ENCODE results near the gene WWC2.

The WWC2 gene

GRCh38 chr4:183342541-183343533, 243.8 kb downstream of the WWC2 start:
- Histone ChIP-seq H3K4me3 (ENCODE audit: low read depth in 1 of 2, low read length in 1 of 2) (no peak overlapping the region), H3K36me3 (no peaks in the 10 kb centered on the region), H3K27ac (no peak overlapping the region), H3K27me3 (peaks cover 29% of the 10 kb centered on the region), H3K4me1 (ENCODE audit: control insufficient read depth in 1 of 2, insufficient read depth in 1 of 2, low read depth in 1 of 2, low read length in 1 of 2) (no peaks in the 10 kb centered on the region), H3K9me3 (no peaks in the 10 kb centered on the region)
- no peak for TF ChIP-seq CTCF (IDR thresholded peaks at IDR 0.05)

- Histone ChIP-seq H3K9me3 (no peaks in the 10 kb centered on the region), H3K36me3 (no peaks in the 10 kb centered on the region), H3K4me3 (ENCODE audit: low read depth in 1 of 2, low read length in 1 of 2) (no peak overlapping the region), H3K4me1 (ENCODE audit: control insufficient read depth in 1 of 2, insufficient read depth in 1 of 2, low read depth in 1 of 2, low read length in 1 of 2) (no peaks in the 10 kb centered on the region), H3K27me3 (peaks cover 29% of the 10 kb centered on the region), H3K27ac (no peak overlapping the region)
- no peak for TF ChIP-seq CTCF (IDR thresholded peaks at IDR 0.05)
These were observed 244.7 kb downstream of the WWC2 start for GRCh38 chr4:183343730-183344129.

- TF ChIP-seq CTCF (IDR thresholded peaks at IDR 0.05), result no peak
- Histone ChIP-seq H3K27ac (no peak overlapping the region), H3K9me3 (no peaks in the 10 kb centered on the region), H3K4me3 (ENCODE audit: low read depth in 1 of 2, low read length in 1 of 2) (no peak overlapping the region), H3K36me3 (no peaks in the 10 kb centered on the region), H3K27me3 (peaks cover 29% of the 10 kb centered on the region), H3K4me1 (ENCODE audit: control insufficient read depth in 1 of 2, insufficient read depth in 1 of 2, low read depth in 1 of 2, low read length in 1 of 2) (no peaks in the 10 kb centered on the region)
These were observed 245.6 kb downstream of the WWC2 start for GRCh38 chr4:183344523-183345255.

GRCh38 chr4:183345261-183345660, 246.2 kb downstream of the WWC2 start:
- no peaks in the 10 kb centered on the region for H3K4me1 ChIP-seq (ENCODE audit: control insufficient read depth in 1 of 2, insufficient read depth in 1 of 2, low read depth in 1 of 2, low read length in 1 of 2)
- no peak for TF ChIP-seq CTCF (IDR thresholded peaks at IDR 0.05)
- no peak overlapping the region for H3K4me3 ChIP-seq (ENCODE audit: low read depth in 1 of 2, low read length in 1 of 2)
- H3K27ac ChIP-seq, result no peak overlapping the region
- H3K9me3 ChIP-seq, result no peaks in the 10 kb centered on the region
- H3K27me3 ChIP-seq, result peaks cover 29% of the 10 kb centered on the region
- H3K36me3 ChIP-seq, result no peaks in the 10 kb centered on the region

- Histone ChIP-seq H3K27ac (no peak overlapping the region), H3K36me3 (no peaks in the 10 kb centered on the region), H3K9me3 (no peaks in the 10 kb centered on the region), H3K27me3 (peaks cover 20% of the 10 kb centered on the region), H3K4me3 (ENCODE audit: low read depth in 1 of 2, low read length in 1 of 2) (no peak overlapping the region), H3K4me1 (ENCODE audit: control insufficient read depth in 1 of 2, insufficient read depth in 1 of 2, low read depth in 1 of 2, low read length in 1 of 2) (no peaks in the 10 kb centered on the region)
- no peak for TF ChIP-seq CTCF (IDR thresholded peaks at IDR 0.05)
These were observed 248.1 kb downstream of the WWC2 start for GRCh38 chr4:183347146-183347545.

Data from neutrophil (primary cell).